ENCODE results near the gene RHBDD1. TPM values are rescaled to one million over a fixed set of nuclear protein-coding genes. Genes with fewer than 3 reads are reported as not detected.

RHBDD1 gene
- total and polyA plus RNA-seq, 2 donors, result 15.1 to 73.5 TPM

GRCh38 chr2:226891780-226892590 lies 56.1 kb downstream of the RHBDD1 start:
- 83% methylated on average over 2 of the region's 2 CpGs for WGBS
- no peaks in the 10 kb centered on the region for H3K4me1 ChIP-seq (ENCODE audit: insufficient read depth)
- no peak overlapping the region for H3K27ac ChIP-seq (ENCODE audit: low read depth)
- H3K36me3 ChIP-seq (ENCODE audit: insufficient read depth), result no peaks in the 10 kb centered on the region
- DNase-seq (ENCODE audit: extremely low spot score), result no peak
- H3K4me3 ChIP-seq (ENCODE audit: low read depth, low read length), result no peak overlapping the region

- H3K4me1 ChIP-seq (ENCODE audit: insufficient read depth), result no peaks in the 10 kb centered on the region
- DNase-seq (ENCODE audit: extremely low spot score), result no peak
- H3K36me3 ChIP-seq (ENCODE audit: insufficient read depth), result no peaks in the 10 kb centered on the region
- no peak overlapping the region for H3K4me3 ChIP-seq (ENCODE audit: low read depth, low read length)
- no peak overlapping the region for H3K27ac ChIP-seq (ENCODE audit: low read depth)
- 68% methylated on average over 3 of the region's 3 CpGs for WGBS
These were observed 56.9 kb downstream of the RHBDD1 start for GRCh38 chr2:226892729-226893128.

GRCh38 chr2:226893216-226893615 lies 57.4 kb downstream of the RHBDD1 start:
- DNase-seq (ENCODE audit: extremely low spot score), result no peak

GRCh38 chr2:226894752-226895151 lies 58.9 kb downstream of the RHBDD1 start:
- H3K36me3 ChIP-seq (ENCODE audit: insufficient read depth), result no peaks in the 10 kb centered on the region
- no peak overlapping the region for H3K4me3 ChIP-seq (ENCODE audit: low read depth, low read length)
- 89% methylated on average over 3 of the region's 3 CpGs for WGBS
- H3K4me1 ChIP-seq (ENCODE audit: insufficient read depth), result no peaks in the 10 kb centered on the region
- H3K27ac ChIP-seq (ENCODE audit: low read depth), result no peak overlapping the region
- no peak for DNase-seq (ENCODE audit: extremely low spot score)

More at GRCh38 chr2:226893216-226893615, 57.4 kb downstream of the RHBDD1 start:
- no peaks in the 10 kb centered on the region for H3K4me1 ChIP-seq (ENCODE audit: insufficient read depth)
- 91% methylated on average over 4 of the region's 4 CpGs for WGBS
- H3K27ac ChIP-seq (ENCODE audit: low read depth), result no peak overlapping the region
- no peaks in the 10 kb centered on the region for H3K36me3 ChIP-seq (ENCODE audit: insufficient read depth)
- no peak overlapping the region for H3K4me3 ChIP-seq (ENCODE audit: low read depth, low read length)

GRCh38 chr2:226895579-226895978 lies 59.7 kb downstream of the RHBDD1 start:
- H3K4me3 ChIP-seq (ENCODE audit: low read depth, low read length), result no peak overlapping the region
- H3K36me3 ChIP-seq (ENCODE audit: insufficient read depth), result no peaks in the 10 kb centered on the region
- no peaks in the 10 kb centered on the region for H3K4me1 ChIP-seq (ENCODE audit: insufficient read depth)
- 91% methylated on average over 2 of the region's 2 CpGs for WGBS
- no peak overlapping the region for H3K27ac ChIP-seq (ENCODE audit: low read depth)
- DNase-seq (ENCODE audit: extremely low spot score), result no peak

- Histone ChIP-seq H3K4me3 (ENCODE audit: low read depth, low read length) (no peak overlapping the region), H3K36me3 (ENCODE audit: insufficient read depth) (no peaks in the 10 kb centered on the region), H3K27ac (ENCODE audit: low read depth) (no peak overlapping the region), H3K4me1 (ENCODE audit: insufficient read depth) (no peaks in the 10 kb centered on the region)
- 90% methylated on average over 4 of the region's 4 CpGs for WGBS
- no peak for DNase-seq (ENCODE audit: extremely low spot score)
These were observed 62.3 kb downstream of the RHBDD1 start for GRCh38 chr2:226898121-226898520.

- no peak for DNase-seq (ENCODE audit: extremely low spot score)
- WGBS, result 92% methylated on average over 3 of the region's 3 CpGs
- Histone ChIP-seq H3K27ac (ENCODE audit: low read depth) (no peak overlapping the region), H3K4me1 (ENCODE audit: insufficient read depth) (no peaks in the 10 kb centered on the region), H3K36me3 (ENCODE audit: insufficient read depth) (no peaks in the 10 kb centered on the region), H3K4me3 (ENCODE audit: low read depth, low read length) (no peak overlapping the region)
These were observed 63.0 kb downstream of the RHBDD1 start for GRCh38 chr2:226898897-226899296.

- no peaks in the 10 kb centered on the region for H3K36me3 ChIP-seq (ENCODE audit: insufficient read depth)
- H3K27ac ChIP-seq (ENCODE audit: low read depth), result no peak overlapping the region
- no peak for DNase-seq (ENCODE audit: extremely low spot score)
- no peaks in the 10 kb centered on the region for H3K4me1 ChIP-seq (ENCODE audit: insufficient read depth)
- 93% methylated on average over 6 of the region's 6 CpGs for WGBS
- no peak overlapping the region for H3K4me3 ChIP-seq (ENCODE audit: low read depth, low read length)
These were observed 66.5 kb downstream of the RHBDD1 start for GRCh38 chr2:226902041-226902966.

- H3K36me3 ChIP-seq (ENCODE audit: insufficient read depth), result no peaks in the 10 kb centered on the region
- 92% methylated on average over 4 of the region's 4 CpGs for WGBS
- H3K27ac ChIP-seq (ENCODE audit: low read depth), result no peak overlapping the region
- no peak overlapping the region for H3K4me3 ChIP-seq (ENCODE audit: low read depth, low read length)
- no peak for DNase-seq (ENCODE audit: extremely low spot score)
- H3K4me1 ChIP-seq (ENCODE audit: insufficient read depth), result no peaks in the 10 kb centered on the region
These were observed 67.3 kb downstream of the RHBDD1 start for GRCh38 chr2:226903179-226903578.

GRCh38 chr2:226904592-226904991 lies 68.7 kb downstream of the RHBDD1 start:
- DNase-seq (ENCODE audit: extremely low spot score), result no peak
- H3K36me3 ChIP-seq (ENCODE audit: insufficient read depth), result no peaks in the 10 kb centered on the region
- no peak overlapping the region for H3K27ac ChIP-seq (ENCODE audit: low read depth)
- WGBS, result 96% methylated on average over 6 of the region's 6 CpGs
- no peaks in the 10 kb centered on the region for H3K4me1 ChIP-seq (ENCODE audit: insufficient read depth)
- H3K4me3 ChIP-seq (ENCODE audit: low read depth, low read length), result no peak overlapping the region

- Histone ChIP-seq H3K27ac (ENCODE audit: low read depth) (no peak overlapping the region), H3K36me3 (ENCODE audit: insufficient read depth) (no peaks in the 10 kb centered on the region), H3K4me3 (ENCODE audit: low read depth, low read length) (no peak overlapping the region), H3K4me1 (ENCODE audit: insufficient read depth) (no peaks in the 10 kb centered on the region)
- WGBS, result 73% methylated on average over 6 of the region's 6 CpGs
- no peak for DNase-seq (ENCODE audit: extremely low spot score)
These were observed 69.9 kb downstream of the RHBDD1 start for GRCh38 chr2:226905718-226906117.

- 85% methylated on average over 4 of the region's 4 CpGs for WGBS
- no peak for DNase-seq (ENCODE audit: extremely low spot score)
- Histone ChIP-seq H3K4me3 (ENCODE audit: low read depth, low read length) (no peak overlapping the region), H3K4me1 (ENCODE audit: insufficient read depth) (no peaks in the 10 kb centered on the region), H3K36me3 (ENCODE audit: insufficient read depth) (no peaks in the 10 kb centered on the region), H3K27ac (ENCODE audit: low read depth) (no peak overlapping the region)
These were observed 70.4 kb downstream of the RHBDD1 start for GRCh38 chr2:226906163-226906693.

- Histone ChIP-seq H3K27ac (ENCODE audit: low read depth) (no peak overlapping the region), H3K4me3 (ENCODE audit: low read depth, low read length) (no peak overlapping the region), H3K36me3 (ENCODE audit: insufficient read depth) (no peaks in the 10 kb centered on the region), H3K4me1 (ENCODE audit: insufficient read depth) (no peaks in the 10 kb centered on the region)
- no peak for DNase-seq (ENCODE audit: extremely low spot score)
- 87% methylated on average over 3 of the region's 3 CpGs for WGBS
These were observed 73.3 kb downstream of the RHBDD1 start for GRCh38 chr2:226909126-226909525.

Data from urinary bladder (tissue), 4 donors.